ENCODE results near the gene FLRT1.

Gene FLRT1

GRCh38 chr11:64069401-64070313 lies 33.9 kb downstream of the FLRT1 start:
- DNase-seq, result no peak

- DNase-seq, result no peak
Observed at GRCh38 chr11:64070314-64070681, 34.6 kb downstream of the FLRT1 start.

GRCh38 chr11:64071849-64072248 lies 36.1 kb downstream of the FLRT1 start:
- DNase-seq, result no peak

- no peak for DNase-seq
Observed at GRCh38 chr11:64072403-64072802, 36.7 kb downstream of the FLRT1 start.

DNA sequence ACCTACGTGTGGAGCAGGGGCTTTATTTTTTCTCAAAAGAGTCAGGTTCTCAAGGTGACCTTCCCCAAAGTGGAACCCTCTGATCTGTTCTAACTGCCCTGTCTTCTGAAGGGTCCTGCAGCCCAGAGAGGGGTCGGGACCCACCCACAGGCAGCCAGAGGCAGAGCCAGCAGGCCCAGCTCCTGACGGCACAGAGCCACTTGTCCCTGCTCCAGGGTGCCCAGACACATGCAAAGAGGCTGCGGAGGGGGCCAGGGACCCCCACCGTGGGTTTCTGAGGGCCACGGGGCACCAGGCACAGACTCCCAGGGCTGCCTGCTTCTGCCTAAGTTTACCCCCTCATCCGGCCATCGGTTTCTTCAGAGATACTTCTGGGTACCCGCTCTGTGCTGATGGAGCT lies 37.1 kb downstream of the FLRT1 start:
- no peak for DNase-seq

GRCh38 chr11:64073542-64073941 lies 37.8 kb downstream of the FLRT1 start:
- no peak for DNase-seq

- no peak for DNase-seq
Observed at GRCh38 chr11:64074239-64074638, 38.5 kb downstream of the FLRT1 start.

GRCh38 chr11:64076758-64077157 lies 41.0 kb downstream of the FLRT1 start:
- no peak for DNase-seq

- no peak for DNase-seq
Observed at GRCh38 chr11:64077607-64078006, 41.9 kb downstream of the FLRT1 start.

GRCh38 chr11:64078284-64078683 lies 42.6 kb downstream of the FLRT1 start:
- no peak for DNase-seq

GRCh38 chr11:64078905-64079304 lies 43.2 kb downstream of the FLRT1 start:
- DNase-seq, result no peak

DNA sequence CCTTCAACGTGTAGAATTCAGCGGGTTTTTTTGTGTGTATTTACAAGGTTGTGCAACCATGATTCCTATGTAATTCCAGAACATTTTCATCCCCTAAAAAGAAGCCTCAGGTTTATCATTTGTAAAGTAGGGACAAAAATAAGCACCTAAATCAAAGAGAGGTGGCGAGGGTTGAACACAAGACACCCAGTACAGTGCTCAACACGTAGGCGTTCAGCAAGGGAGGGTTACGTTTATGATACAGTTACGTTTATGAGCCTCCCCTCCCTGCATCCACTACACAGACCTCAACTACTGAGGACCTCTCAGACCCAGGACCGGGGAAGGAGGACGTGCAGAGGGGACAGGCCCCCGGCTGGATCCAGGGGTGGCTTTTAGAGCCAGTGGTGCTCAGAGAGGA lies 44.7 kb downstream of the FLRT1 start:
- no peak for DNase-seq

DNA sequence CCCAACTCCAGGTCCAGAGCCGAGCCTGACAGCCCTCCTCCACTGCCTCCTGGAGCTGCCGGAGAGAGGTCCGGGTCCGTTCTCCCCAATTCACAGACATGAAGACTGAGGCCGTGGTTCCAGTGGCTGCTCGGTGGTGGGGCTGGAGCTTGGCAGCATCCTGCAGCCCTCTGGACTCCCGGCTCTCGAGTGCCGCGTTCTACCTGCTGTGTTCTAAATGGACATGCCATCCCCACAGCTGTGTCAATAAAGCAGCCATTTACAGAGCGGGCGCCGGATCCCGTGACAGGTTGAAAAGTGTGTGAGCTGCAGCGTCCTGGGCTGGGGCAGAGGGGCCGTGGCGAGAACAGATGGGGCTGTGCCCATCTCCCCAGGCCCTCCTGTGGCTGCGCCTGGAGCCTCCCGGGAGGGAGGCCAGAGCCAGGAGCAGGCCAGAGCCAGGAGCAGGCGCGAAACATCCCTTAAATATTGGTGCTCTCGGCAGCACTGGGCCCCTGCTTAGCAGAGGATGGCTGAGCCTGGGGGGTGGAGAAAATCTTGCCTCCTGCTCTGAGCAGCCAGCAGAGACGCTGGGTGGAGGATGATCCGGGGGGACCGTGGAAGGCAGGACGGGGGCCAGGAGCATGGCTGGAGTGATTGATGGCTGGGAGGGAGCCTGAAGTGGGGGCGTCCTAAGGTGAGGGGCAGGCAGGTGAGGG lies 46.2 kb downstream of the FLRT1 start:
- no peak for DNase-seq

DNA sequence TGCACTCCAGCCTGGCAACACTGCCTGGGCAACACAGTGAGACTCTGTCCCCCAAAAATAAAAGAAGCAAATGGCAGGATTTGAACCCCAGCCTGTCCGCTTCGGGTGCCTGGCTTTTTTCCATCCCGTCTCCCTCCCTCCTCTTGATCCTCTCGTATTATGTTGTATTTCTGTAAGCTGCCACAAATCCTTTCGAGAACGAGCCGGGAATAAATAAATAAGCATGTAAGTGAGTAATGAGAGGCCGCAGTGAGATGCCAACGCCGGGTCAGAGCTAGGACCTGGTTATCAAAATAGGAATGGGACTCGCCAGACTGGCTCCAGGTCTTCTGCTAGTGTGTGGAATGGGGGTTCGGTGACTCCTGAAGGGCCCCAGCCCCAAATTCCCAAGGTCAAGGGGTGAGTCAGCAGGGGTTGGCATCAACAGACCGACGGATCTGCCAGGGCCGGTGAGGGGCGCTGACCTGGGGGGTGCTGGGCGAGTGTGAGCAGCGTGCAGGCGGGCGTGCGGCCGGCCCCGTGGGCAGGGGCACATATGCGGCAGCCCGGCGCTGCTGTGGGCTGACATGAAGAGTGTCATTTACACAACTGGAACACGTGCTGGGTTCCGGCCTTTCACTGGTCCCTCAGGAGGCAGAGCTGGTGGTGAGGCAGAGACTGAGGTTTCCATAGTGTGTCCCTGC lies 47.8 kb downstream of the FLRT1 start:
- DNase-seq, result no peak

GRCh38 chr11:64084146-64084950 lies 48.6 kb downstream of the FLRT1 start:
- DNase-seq, result no peak

DNA sequence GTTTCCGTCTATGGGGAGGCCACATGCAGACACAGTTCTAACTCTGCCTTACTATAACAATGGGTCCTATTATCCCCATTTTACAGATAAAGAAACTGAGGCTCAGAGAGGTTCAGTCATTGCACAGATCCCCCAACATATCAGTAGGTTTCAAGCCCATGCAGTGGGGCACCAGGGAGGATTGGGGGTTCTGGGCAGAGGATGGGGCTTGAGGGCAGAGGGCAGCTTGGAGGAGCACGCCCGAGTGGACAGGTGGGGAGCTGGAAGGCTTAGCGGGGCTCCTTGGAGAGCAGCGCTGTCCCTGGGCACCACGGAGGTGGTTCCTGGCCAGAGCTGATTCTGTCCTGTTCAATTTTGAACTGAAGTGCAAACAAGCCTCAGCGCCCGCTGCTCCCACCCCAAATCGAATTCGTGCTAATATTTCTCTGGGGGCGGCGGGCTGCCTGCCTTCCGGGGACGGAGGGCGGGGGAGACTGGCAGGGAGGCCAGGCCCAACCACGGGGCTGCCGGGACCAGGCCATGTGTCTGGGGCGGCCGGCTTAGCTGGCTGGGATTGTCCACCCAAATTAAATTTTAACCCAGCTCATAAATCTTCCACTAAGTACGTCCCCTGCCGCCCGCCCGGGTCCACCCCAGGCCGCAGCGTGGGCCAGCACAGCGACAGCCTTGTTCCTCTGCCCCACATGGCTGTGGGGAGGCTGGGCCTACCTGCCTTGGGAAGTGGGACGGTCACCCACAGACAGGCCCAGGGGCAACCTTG lies 49.4 kb downstream of the FLRT1 start:
- DNase-seq, result no peak

All from activated CD4-positive, CD25-positive, alpha-beta regulatory T cell (primary cell).